Tibial nerve (tissue), 3 donors: ENCODE measurements around the gene EPG5.

Experiments
- POLR2A ChIP-seq, 2 donors: fragments of 450-650 bp; IDR thresholded peaks; one replicate each; pipeline ENCODE4 v1.6.1; 2017; ENCODE audit warnings: antibody characterized with exemption in 2 of 2, mild to moderate bottlenecking in 2 of 2, moderate library complexity in 2 of 2
- TF ChIP-seq, protein P1 (sequence below), 5 experiments: fragments of 200-600 bp in 3 of 5; fragments of 450-650 bp in 2 of 5; sonication (generic) in 3 of 5; IDR thresholded peaks; one replicate each; pipeline ENCODE4 v1.5.1; 2016 to 2019; ENCODE audit warnings: antibody characterized with exemption in 5 of 5, mild to moderate bottlenecking in 3 of 5, moderate library complexity in 2 of 5

DNA sequence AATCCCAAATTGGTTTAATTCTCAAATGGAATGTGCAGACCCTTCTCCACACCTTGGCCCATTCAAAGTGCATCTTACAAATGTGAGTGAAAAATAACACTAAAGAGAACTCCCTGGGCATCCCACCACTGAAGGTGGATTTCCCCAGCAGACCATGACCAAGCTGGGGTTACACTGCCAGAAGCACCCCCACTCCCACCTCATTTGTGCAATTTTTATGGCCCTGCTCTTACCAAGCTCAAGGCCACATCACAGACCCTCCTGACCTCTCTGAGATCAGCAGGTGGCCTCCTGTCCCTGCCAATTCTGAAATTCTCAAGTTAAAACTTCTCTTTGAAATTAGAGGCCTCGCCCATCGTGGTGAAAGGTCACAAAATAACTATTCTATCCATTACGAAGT lies 120.0 kb downstream of the EPG5 start:
- TF ChIP-seq, protein P1, sequence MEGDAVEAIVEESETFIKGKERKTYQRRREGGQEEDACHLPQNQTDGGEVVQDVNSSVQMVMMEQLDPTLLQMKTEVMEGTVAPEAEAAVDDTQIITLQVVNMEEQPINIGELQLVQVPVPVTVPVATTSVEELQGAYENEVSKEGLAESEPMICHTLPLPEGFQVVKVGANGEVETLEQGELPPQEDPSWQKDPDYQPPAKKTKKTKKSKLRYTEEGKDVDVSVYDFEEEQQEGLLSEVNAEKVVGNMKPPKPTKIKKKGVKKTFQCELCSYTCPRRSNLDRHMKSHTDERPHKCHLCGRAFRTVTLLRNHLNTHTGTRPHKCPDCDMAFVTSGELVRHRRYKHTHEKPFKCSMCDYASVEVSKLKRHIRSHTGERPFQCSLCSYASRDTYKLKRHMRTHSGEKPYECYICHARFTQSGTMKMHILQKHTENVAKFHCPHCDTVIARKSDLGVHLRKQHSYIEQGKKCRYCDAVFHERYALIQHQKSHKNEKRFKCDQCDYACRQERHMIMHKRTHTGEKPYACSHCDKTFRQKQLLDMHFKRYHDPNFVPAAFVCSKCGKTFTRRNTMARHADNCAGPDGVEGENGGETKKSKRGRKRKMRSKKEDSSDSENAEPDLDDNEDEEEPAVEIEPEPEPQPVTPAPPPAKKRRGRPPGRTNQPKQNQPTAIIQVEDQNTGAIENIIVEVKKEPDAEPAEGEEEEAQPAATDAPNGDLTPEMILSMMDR (IDR thresholded peaks at IDR 0.05) = no peak
- TF ChIP-seq POLR2A (IDR thresholded peaks at IDR 0.05) = no peak
